ENCODE results near the gene RIPOR2. TPM values are rescaled to one million over a fixed set of nuclear protein-coding genes. Genes with fewer than 3 reads are reported as not detected.
A peak's percentile ranks its signal among the peaks of the same experiment; 100 is the strongest.

The RIPOR2 gene
- total RNA-seq, 1 experiment from 2014 or later = 22.9 TPM

- no peak for DNase-seq (ENCODE audit: low read depth)
Measured at GRCh38 chr6:24906314-24906713, 29.4 kb downstream of the RIPOR2 start.

GRCh38 chr6:24905483-24905882 lies 30.3 kb downstream of the RIPOR2 start:
- DNase-seq (ENCODE audit: low read depth) = peak; percentile 49

GRCh38 chr6:24903681-24904080 lies 32.1 kb downstream of the RIPOR2 start:
- no peak for DNase-seq (ENCODE audit: low read depth)

GRCh38 chr6:24902782-24903181 lies 33.0 kb downstream of the RIPOR2 start:
- DNase-seq (ENCODE audit: low read depth) = peak; percentile 98

- DNase-seq (ENCODE audit: low read depth) = peak; percentile 58
Measured at GRCh38 chr6:24901698-24902328, 33.9 kb downstream of the RIPOR2 start.

- no peak for DNase-seq (ENCODE audit: low read depth)
Measured at GRCh38 chr6:24900917-24901697, 34.7 kb downstream of the RIPOR2 start.

GRCh38 chr6:24899997-24900325 lies 35.8 kb downstream of the RIPOR2 start:
- peak; percentile 74 for DNase-seq (ENCODE audit: low read depth)

- no peak for DNase-seq (ENCODE audit: low read depth)
Measured at GRCh38 chr6:24899136-24899996, 36.4 kb downstream of the RIPOR2 start.

- DNase-seq (ENCODE audit: low read depth) = no peak
Measured at GRCh38 chr6:24898676-24899075, 37.1 kb downstream of the RIPOR2 start.

GRCh38 chr6:24897186-24897585 lies 38.6 kb downstream of the RIPOR2 start:
- DNase-seq (ENCODE audit: low read depth) = no peak

GRCh38 chr6:24893342-24893850 lies 42.4 kb downstream of the RIPOR2 start:
- DNase-seq (ENCODE audit: low read depth) = peak; percentile 62

GRCh38 chr6:24891004-24891403 lies 44.8 kb downstream of the RIPOR2 start:
- DNase-seq (ENCODE audit: low read depth) = no peak

GRCh38 chr6:24890471-24890870 lies 45.3 kb downstream of the RIPOR2 start:
- no peak for DNase-seq (ENCODE audit: low read depth)

- peak; percentile 50 for DNase-seq (ENCODE audit: low read depth)
Measured at GRCh38 chr6:24888715-24889370, 46.9 kb downstream of the RIPOR2 start.

- peak; percentile 63 for DNase-seq (ENCODE audit: low read depth)
Measured at GRCh38 chr6:24887545-24888140, 48.1 kb downstream of the RIPOR2 start.

- DNase-seq (ENCODE audit: low read depth) = peak; percentile 94
Measured at GRCh38 chr6:24883618-24884017, 52.1 kb downstream of the RIPOR2 start.

GRCh38 chr6:24882835-24883555 lies 52.8 kb downstream of the RIPOR2 start:
- no peak for DNase-seq (ENCODE audit: low read depth)

- DNase-seq (ENCODE audit: low read depth) = peak; percentile 56
Measured at GRCh38 chr6:24882295-24882694, 53.5 kb downstream of the RIPOR2 start.

- DNase-seq (ENCODE audit: low read depth) = no peak
Measured at GRCh38 chr6:24881376-24881775, 54.4 kb downstream of the RIPOR2 start.

GRCh38 chr6:24880451-24880850 lies 55.3 kb downstream of the RIPOR2 start:
- DNase-seq (ENCODE audit: low read depth) = no peak

- DNase-seq (ENCODE audit: low read depth) = peak; percentile 95
Measured at GRCh38 chr6:24879351-24879750, 56.4 kb downstream of the RIPOR2 start.

Data from M059J (cell line).